Smooth muscle cell (in vitro differentiated cells): ENCODE results near the gene CNTNAP2. TPM values are rescaled to one million over a fixed set of nuclear protein-coding genes. Genes with fewer than 3 reads are reported as not detected.

Source experiments
- DNase-seq: peaks from one replicate; lab custom pipeline; 2025; ENCODE audit not compliant: unreplicated experiment; lab: John Stamatoyannopoulos, UW
- H2AFZ ChIP-seq: fragments of 200-600 bp; sonication (generic); 2 replicates; pipeline ENCODE4 v1.6.0; 2016; ENCODE audit warnings: antibody characterized with exemption, low read depth, mild to moderate bottlenecking
- H3F3A ChIP-seq: fragments of 200-600 bp; sonication (generic); 2 replicates; pipeline ENCODE4 v1.6.0; 2017; ENCODE audit warnings: antibody characterized with exemption, low read depth
- H3K27ac ChIP-seq: fragments of 200-600 bp; sonication (generic); 2 replicates; pipeline ENCODE4 v1.5.1; 2016; ENCODE audit warnings: low read depth, mild to moderate bottlenecking
- H3K27me3 ChIP-seq: fragments of 200-600 bp; sonication (generic); 2 replicates; pipeline ENCODE4 v1.6.1; 2016; ENCODE audit warnings: low read depth, mild to moderate bottlenecking
- H3K36me3 ChIP-seq: fragments of 200-600 bp; sonication (generic); 2 replicates; pipeline ENCODE4 v1.5.1; 2016; ENCODE audit warnings: low read depth
- H3K4me1 ChIP-seq: fragments of 200-600 bp; sonication (generic); 2 replicates; pipeline ENCODE4 v1.5.1; 2016; ENCODE audit warnings: low read depth
- H3K4me2 ChIP-seq: fragments of 200-600 bp; sonication (generic); 2 replicates; pipeline ENCODE4 v1.6.0; 2016; ENCODE audit warnings: mild to moderate bottlenecking
- H3K4me3 ChIP-seq: fragments of 200-600 bp; sonication (generic); 2 replicates; pipeline ENCODE4 v1.5.1; 2016; ENCODE audit warnings: mild to moderate bottlenecking
- H3K79me2 ChIP-seq: fragments of 200-600 bp; sonication (generic); 2 replicates; pipeline ENCODE4 v1.6.0; 2016; ENCODE audit warnings: low read depth, mild to moderate bottlenecking
- H3K9ac ChIP-seq: fragments of 200-600 bp; sonication (generic); 2 replicates; pipeline ENCODE4 v1.6.0; 2016; ENCODE audit warnings: low read depth
- H3K9me3 ChIP-seq: fragments of 200-600 bp; sonication (generic); replicated peaks from 2 replicates; pipeline ENCODE4 v1.5.1; 2016; ENCODE audit warnings: low read depth
- H4K20me1 ChIP-seq: fragments of 200-600 bp; sonication (generic); 2 replicates; pipeline ENCODE4 v1.6.0; 2016; ENCODE audit warnings: low read depth
- CTCF ChIP-seq: fragments of 200-600 bp; sonication (generic); IDR thresholded peaks from 2 replicates; pipeline ENCODE4 v1.5.1; 2017; ENCODE audit warnings: borderline replicate concordance, mild to moderate bottlenecking, antibody characterized with exemption; ENCODE audit not compliant: insufficient read depth, poor library complexity, severe bottlenecking
- WGBS: methylation state at CpG from one replicate; pipeline ENCODE4 v1.1.7; 2016; ENCODE audit warnings: low lambda C conversion rate; 5-methylcytosine and 5-hydroxymethylcytosine counted together
- polyA plus RNA-seq: library from polyadenylated mRNA; unstranded; fragments of >200 nt; fragmentation: Nextera tagmentation; extraction: Ambion mirVana; gene quantifications from 2 replicates; pipeline ENCODE4 v1.2.1, GENCODE V29; 2016
- total RNA-seq: library from RNA; depleted of rRNA; stranded (reverse); fragments of >200 nt; gene quantifications from 2 replicates; pipeline ENCODE4 v1.2.3, GENCODE V29; 2014

Gene CNTNAP2
- total and polyA plus RNA-seq, 2 experiments from 2014 or later, result 1.7 to 9.0 TPM

DNA sequence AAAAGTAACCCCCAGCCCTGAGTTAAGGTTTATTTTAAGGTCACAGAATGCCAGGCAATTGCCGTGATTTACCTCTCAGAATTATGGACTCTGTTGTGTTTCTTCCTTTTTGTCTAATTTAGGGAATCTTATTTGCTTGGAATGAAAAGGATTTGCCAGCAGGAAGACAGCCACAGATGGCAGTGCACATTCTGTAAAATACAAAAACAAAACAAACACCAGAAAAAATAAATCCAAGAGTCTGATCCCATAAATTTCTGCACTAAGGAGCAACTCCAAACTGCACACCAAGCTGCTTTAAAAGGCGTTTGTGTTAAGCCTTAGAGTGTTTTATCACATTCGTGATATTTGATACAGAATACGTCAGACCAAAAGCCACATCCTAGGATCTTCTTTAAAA is 2275.0 kb downstream of the CNTNAP2 start:
- Histone ChIP-seq H3K4me2 (no peak overlapping the region), H3K79me2 (no peaks in the 10 kb centered on the region), H3K9ac (no peak overlapping the region), H3K4me3 (no peak overlapping the region), H3K27ac (no peak overlapping the region), H2AFZ (no peak overlapping the region), H3K9me3 (no peaks in the 10 kb centered on the region), H3K4me1 (peaks cover 15% of the 10 kb centered on the region), H4K20me1 (no peaks in the 10 kb centered on the region), H3F3A (no peaks in the 10 kb centered on the region), H3K36me3 (no peaks in the 10 kb centered on the region), H3K27me3 (no peaks in the 10 kb centered on the region)
- DNase-seq, result no peak
- TF ChIP-seq CTCF, result no peak
- WGBS, result 83% methylated on average over 4 of the region's 4 CpGs

- Histone ChIP-seq H3K4me3 (no peak overlapping the region), H4K20me1 (no peaks in the 10 kb centered on the region), H3K36me3 (no peaks in the 10 kb centered on the region), H3K27me3 (no peaks in the 10 kb centered on the region), H2AFZ (no peak overlapping the region), H3K79me2 (no peaks in the 10 kb centered on the region), H3K27ac (no peak overlapping the region), H3K4me1 (peaks cover 25% of the 10 kb centered on the region), H3K9me3 (no peaks in the 10 kb centered on the region), H3F3A (no peaks in the 10 kb centered on the region), H3K9ac (no peak overlapping the region), H3K4me2 (no peak overlapping the region)
- WGBS, result 92% methylated on average over 3 of the region's 3 CpGs
- DNase-seq, result no peak
- TF ChIP-seq CTCF, result no peak
These were observed 2278.0 kb downstream of the CNTNAP2 start for GRCh38 chr7:148394582-148394981.

DNA sequence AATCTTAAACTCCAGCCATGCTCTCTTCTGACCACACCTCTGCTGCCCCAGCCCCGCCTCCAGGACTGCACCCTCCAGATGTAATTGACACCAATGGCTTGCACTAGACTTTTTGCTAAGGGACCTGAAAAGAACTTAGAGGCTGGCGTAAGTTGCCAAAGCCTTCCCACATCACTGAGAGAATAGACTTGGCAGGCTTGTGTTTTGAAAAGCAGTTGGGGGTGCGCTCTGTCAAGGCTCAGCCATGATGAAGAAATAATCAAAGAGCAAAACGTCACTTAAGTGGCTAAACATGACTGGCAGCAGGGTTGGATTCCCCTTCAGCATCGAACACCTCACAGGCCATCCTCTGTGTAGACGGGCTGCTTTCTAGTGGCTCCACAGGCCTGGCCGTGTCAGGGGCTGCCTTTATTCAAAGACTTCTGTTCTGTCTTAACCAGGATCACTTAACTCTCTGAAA is 2278.8 kb downstream of the CNTNAP2 start:
- no peak overlapping the region for H2AFZ ChIP-seq
- H3K4me2 ChIP-seq, result no peak overlapping the region
- no peaks in the 10 kb centered on the region for H4K20me1 ChIP-seq
- H3K36me3 ChIP-seq, result no peaks in the 10 kb centered on the region
- no peaks in the 10 kb centered on the region for H3K27me3 ChIP-seq
- DNase-seq, result no peak
- H3K27ac ChIP-seq, result no peak overlapping the region
- H3K4me3 ChIP-seq, result no peak overlapping the region
- TF ChIP-seq CTCF, result no peak
- H3K79me2 ChIP-seq, result no peaks in the 10 kb centered on the region
- 91% methylated on average over 7 of the region's 7 CpGs for WGBS
- H3K9ac ChIP-seq, result no peak overlapping the region
- peaks cover 25% of the 10 kb centered on the region for H3K4me1 ChIP-seq
- no peaks in the 10 kb centered on the region for H3K9me3 ChIP-seq
- no peaks in the 10 kb centered on the region for H3F3A ChIP-seq

DNA sequence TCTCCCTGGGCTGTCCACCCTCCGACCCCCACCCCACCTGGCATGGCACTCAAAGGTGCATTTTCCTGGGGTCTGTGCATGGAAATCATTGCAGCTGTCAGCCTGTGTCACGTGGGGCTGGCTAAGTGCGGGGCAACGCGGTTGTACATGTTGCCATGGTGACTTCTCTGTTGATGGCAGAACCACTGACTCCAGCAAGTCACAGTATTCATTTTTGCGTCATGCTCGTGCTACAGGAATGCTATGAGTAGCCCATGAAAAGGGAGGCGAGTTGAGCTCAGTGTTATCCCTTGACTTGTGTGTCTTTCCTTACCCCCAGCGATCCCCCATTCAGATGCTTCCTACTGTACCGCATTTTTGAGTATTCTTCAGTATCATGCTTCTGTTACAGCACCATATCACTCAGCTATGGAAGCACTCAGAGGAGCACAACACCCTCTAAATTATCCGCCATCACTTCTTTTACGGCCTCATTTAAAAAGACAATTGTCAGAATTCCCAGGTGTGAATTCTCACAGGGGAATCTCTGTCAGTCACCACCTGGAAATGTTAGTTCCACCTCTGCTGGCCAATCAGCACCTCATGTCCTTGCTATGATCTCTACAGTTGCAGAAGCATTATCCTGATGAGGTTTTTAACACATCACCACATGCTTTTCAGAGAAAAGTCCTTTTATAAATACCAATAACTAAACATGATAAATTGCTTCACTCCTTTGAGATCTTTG is 2279.6 kb downstream of the CNTNAP2 start:
- TF ChIP-seq CTCF, result no peak
- no peak overlapping the region for H2AFZ ChIP-seq
- H3K27ac ChIP-seq, result no peak overlapping the region
- H3K4me1 ChIP-seq, result peaks cover 25% of the 10 kb centered on the region
- 82% methylated on average over 12 of the region's 12 CpGs for WGBS
- no peak overlapping the region for H3K9ac ChIP-seq
- no peaks in the 10 kb centered on the region for H3K79me2 ChIP-seq
- no peak overlapping the region for H3K4me3 ChIP-seq
- H3K4me2 ChIP-seq, result no peak overlapping the region
- DNase-seq, result no peak
- H4K20me1 ChIP-seq, result no peaks in the 10 kb centered on the region
- no peaks in the 10 kb centered on the region for H3K27me3 ChIP-seq
- H3K9me3 ChIP-seq, result no peaks in the 10 kb centered on the region
- no peaks in the 10 kb centered on the region for H3K36me3 ChIP-seq
- no peaks in the 10 kb centered on the region for H3F3A ChIP-seq
